NT2/D1 (cell line): ENCODE data around the gene PLCXD3.

Experiments used
- DNase-seq: peaks from one replicate; pipeline ENCODE4 v3.0.0-alpha.2; 2011; ENCODE audit warnings: low read depth, low spot score
- H3K27me3 ChIP-seq: 2 replicates; pipeline ENCODE4 v1.6.0; 2011; ENCODE audit warnings: mild to moderate bottlenecking; ENCODE audit not compliant: insufficient read length, insufficient read depth
- H3K36me3 ChIP-seq: 2 replicates; pipeline ENCODE4 v1.6.1; 2011; ENCODE audit warnings: mild to moderate bottlenecking, low read length, mixed read lengths; ENCODE audit not compliant: insufficient read depth, insufficient read length
- H3K4me1 ChIP-seq: 2 replicates; pipeline ENCODE4 v1.5.1; 2011; ENCODE audit not compliant: insufficient read depth, insufficient read length
- H3K4me3 ChIP-seq: 2 replicates; pipeline ENCODE4 v1.5.1; 2011; ENCODE audit warnings: low read depth; ENCODE audit not compliant: insufficient read length
- H3K9ac ChIP-seq: 2 replicates; pipeline ENCODE4 v1.6.0; 2011; ENCODE audit warnings: low read depth; ENCODE audit not compliant: insufficient read length
- H3K9me3 ChIP-seq: 2 replicates; pipeline ENCODE4 v1.5.1; 2011; ENCODE audit warnings: mild to moderate bottlenecking, low read length; ENCODE audit not compliant: insufficient read depth
- SUZ12 ChIP-seq: IDR thresholded peaks from 2 replicates; pipeline ENCODE4 v1.6.1; 2011; ENCODE audit not compliant: insufficient read length, insufficient read depth; ENCODE audit errors: extremely low read depth
- YY1 ChIP-seq: IDR thresholded peaks from 2 replicates; pipeline ENCODE4 v1.6.1; 2011; ENCODE audit not compliant: insufficient read length, insufficient read depth
- ZNF274 ChIP-seq: IDR thresholded peaks from 2 replicates; pipeline ENCODE4 v1.6.1; 2011; ENCODE audit warnings: mild to moderate bottlenecking, low read depth, low read length

Gene PLCXD3

DNA sequence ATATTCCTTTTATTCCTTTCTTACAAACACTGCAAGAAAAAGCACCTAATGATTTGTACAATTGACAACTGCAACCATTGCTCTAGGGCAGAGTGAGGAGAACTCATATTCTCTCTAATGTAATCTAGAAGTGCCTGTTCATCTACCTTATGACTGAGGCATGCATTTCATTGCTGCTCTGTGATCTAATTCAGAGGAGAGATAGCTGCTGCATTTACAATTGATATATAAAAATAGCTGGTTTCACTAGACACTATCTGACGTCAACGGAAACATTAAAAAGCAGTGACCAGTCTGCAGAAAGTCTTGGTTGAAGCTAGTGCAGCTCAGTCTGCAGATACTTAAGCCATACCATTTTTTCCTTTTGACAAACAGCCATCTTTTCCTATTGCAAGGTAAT lies 224.2 kb downstream of the PLCXD3 start:
- no peak for TF ChIP-seq SUZ12
- no peak for TF ChIP-seq ZNF274
- TF ChIP-seq YY1: no peak
- no peak for DNase-seq
- Histone ChIP-seq H3K9me3 (peaks cover 10% of the 10 kb centered on the region; the same call in 1 of the 2 replicates), H3K9ac (no peak overlapping the region), H3K4me3 (no peak overlapping the region), H3K36me3 (no peaks in the 10 kb centered on the region), H3K27me3 (no peaks in the 10 kb centered on the region), H3K4me1 (no peaks in the 10 kb centered on the region)

DNA sequence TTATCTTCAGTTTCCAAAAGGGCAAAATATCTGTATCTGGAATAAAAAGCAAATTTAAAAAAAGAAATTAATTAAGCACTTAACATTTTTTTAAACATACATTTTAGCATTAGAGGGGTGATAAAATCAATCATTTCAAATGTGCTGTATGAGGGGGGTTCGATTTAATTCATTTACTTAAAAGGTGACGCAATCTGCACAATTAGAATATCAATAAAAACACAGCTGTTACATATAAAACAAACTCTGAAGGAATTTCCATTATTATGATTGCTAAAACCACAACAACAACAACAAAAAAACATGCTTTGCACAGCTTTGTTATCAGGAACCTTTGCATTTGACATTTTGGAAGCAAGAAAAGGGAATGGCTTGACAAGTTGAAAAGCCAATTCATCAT lies 225.5 kb downstream of the PLCXD3 start:
- no peak for TF ChIP-seq ZNF274
- TF ChIP-seq SUZ12: no peak
- no peak for TF ChIP-seq YY1
- no peaks in the 10 kb centered on the region for H3K4me1 ChIP-seq
- no peak for DNase-seq
- no peak overlapping the region for H3K4me3 ChIP-seq
- no peak overlapping the region for H3K9ac ChIP-seq
- H3K27me3 ChIP-seq: no peaks in the 10 kb centered on the region
- H3K9me3 ChIP-seq: no peaks in the 10 kb centered on the region
- no peaks in the 10 kb centered on the region for H3K36me3 ChIP-seq

DNA sequence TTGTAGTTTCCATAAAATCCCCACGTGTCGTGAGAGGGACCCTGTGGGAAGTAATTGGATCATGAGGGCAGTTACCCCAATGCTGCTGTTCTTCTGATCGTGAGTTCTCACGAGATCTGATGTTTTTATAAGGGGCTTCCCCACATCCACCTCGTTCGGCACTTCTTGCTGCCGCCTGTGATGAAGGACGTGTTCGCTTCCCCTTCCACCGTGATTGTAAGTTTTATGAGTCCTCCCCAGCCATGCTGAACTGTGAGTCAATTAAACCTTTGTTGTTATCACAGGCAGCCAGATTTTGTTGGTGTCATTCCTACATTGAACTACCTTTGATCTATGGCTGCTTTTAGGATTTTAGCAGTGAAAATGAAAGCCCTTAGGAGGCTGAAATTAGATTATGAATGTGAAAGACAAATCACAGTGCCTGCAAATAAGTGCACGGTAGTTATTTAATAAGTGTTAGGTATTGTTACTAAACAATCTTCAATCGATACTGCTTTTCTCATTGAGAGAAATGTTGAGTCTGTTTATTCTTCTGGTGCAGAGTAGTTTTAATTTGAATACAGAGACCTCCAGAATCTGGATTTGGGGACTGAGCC lies 229.1 kb downstream of the PLCXD3 start:
- no peak overlapping the region for H3K9ac ChIP-seq
- TF ChIP-seq ZNF274 (no peak), SUZ12 (no peak), YY1 (no peak)

DNA sequence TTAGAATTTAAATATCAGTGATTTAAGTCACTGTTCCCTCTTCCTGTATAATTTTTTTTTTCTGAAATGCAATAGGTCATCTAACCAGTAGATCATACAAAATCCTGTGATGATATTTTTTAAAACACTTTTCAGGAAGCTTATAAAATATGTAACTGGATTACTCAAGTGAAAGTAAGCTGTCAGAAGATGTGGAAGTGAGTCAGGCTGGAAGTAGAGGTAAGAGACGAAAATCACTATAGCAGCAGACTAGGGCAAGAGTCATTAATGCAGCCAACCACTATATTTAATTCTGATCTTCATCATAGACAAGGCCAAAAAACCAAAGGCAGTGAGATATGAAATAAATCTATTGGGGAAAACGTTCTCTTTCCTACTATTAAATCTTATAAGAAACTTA lies 231.4 kb downstream of the PLCXD3 start:
- TF ChIP-seq SUZ12: no peak
- TF ChIP-seq YY1: no peak
- TF ChIP-seq ZNF274: no peak
- Histone ChIP-seq H3K27me3 (no peaks in the 10 kb centered on the region), H3K9me3 (no peaks in the 10 kb centered on the region), H3K36me3 (no peaks in the 10 kb centered on the region), H3K4me3 (no peak overlapping the region), H3K4me1 (no peaks in the 10 kb centered on the region), H3K9ac (no peak overlapping the region)
- no peak for DNase-seq

More for the DNA sequence above, 229.1 kb downstream of the PLCXD3 start:
- no peak overlapping the region for H3K4me3 ChIP-seq
- no peaks in the 10 kb centered on the region for H3K4me1 ChIP-seq
- no peaks in the 10 kb centered on the region for H3K9me3 ChIP-seq
- no peaks in the 10 kb centered on the region for H3K36me3 ChIP-seq
- H3K27me3 ChIP-seq: no peaks in the 10 kb centered on the region
- no peak for DNase-seq

DNA sequence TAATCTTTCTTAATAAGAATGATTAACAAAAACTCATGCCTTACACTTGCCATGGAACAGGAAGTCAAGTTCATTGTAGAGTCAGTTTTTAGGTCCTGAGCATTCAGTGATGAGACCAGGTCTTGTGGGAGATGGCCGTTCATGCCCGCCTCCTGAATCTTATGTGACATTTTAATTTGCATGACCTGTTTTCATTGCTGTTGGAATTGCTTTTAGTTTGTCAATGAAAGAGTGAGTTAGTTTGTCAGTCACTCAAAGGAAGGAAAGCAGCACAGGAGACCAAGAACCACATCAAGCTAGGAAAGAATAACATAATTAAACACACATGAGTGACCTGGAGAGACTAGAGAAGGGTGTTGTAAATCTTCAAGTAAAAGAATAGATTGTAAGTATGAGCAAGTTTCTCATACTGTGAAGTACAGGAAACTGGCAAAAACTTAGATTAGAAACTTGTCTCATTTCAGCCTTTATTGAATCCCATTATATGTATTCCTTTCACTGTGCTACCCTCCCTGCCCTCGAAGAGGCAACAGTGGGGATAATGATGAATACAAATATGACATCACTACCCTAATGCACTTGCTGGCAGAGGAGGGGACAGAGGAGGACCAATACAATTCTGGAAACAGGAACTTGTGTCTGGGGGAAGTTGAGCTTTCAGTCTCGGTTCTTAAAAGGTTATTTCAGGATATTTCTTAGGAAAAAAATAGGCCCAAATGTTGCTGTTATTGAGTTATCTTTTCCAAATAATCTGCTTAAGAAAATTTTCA lies 232.7 kb downstream of the PLCXD3 start:
- DNase-seq: no peak
- H3K4me1 ChIP-seq: no peaks in the 10 kb centered on the region
- TF ChIP-seq SUZ12 (no peak), YY1 (no peak), ZNF274 (no peak)
- H3K4me3 ChIP-seq: no peak overlapping the region
- no peaks in the 10 kb centered on the region for H3K9me3 ChIP-seq
- H3K9ac ChIP-seq: no peak overlapping the region
- no peaks in the 10 kb centered on the region for H3K27me3 ChIP-seq
- no peaks in the 10 kb centered on the region for H3K36me3 ChIP-seq

DNA sequence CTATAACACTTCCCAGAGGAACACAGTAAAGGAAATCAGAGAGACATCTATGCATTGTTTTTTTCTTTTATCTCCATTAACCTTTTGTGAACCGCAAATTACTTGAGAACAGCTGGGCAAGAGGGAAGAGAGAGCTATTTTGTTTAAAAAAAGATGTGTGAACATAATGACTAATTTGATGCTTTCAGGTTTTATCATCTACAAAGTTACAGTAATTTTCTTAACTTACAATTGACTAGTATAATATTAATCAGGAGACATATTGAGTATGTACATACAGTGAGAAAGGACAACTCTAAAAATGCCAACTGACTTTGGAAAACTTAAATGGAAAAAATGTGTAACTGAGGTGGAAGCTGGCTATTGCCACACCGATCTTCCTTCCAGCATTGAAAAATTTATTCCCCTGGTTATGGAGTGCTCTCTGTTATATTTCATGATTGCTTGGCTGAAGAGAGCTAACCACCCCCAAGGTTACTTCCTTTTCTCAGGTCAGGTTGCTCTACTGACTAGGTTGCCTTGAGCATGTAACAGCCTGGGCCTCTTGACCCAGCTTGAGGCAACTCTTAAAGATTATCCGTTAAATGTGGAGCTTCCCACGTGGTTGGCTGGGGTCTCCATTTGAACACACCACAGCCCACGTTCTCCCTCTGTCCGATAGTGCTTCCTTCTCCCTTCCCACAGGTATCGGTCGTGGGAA lies 234.4 kb downstream of the PLCXD3 start:
- DNase-seq: no peak
- Histone ChIP-seq H3K9me3 (no peaks in the 10 kb centered on the region), H3K27me3 (no peaks in the 10 kb centered on the region), H3K9ac (no peak overlapping the region), H3K36me3 (no peaks in the 10 kb centered on the region), H3K4me1 (no peaks in the 10 kb centered on the region), H3K4me3 (no peak overlapping the region)
- no peak for TF ChIP-seq ZNF274
